ENCODE measurements around the gene SEZ6. TPM values are rescaled to one million over a fixed set of nuclear protein-coding genes. Genes with fewer than 3 reads are reported as not detected.
A peak's percentile ranks its signal among the peaks of the same experiment; 100 is the strongest.
"Not testable (repeated sequence)": the region's sequence is repeated elsewhere in the genome, so short reads cannot be mapped to it uniquely, and the experiment has no call there.

SEZ6 gene
- total RNA-seq, 2 experiments from 2014 or later = not detected

- Mint-ChIP-seq H3K4me1 (peaks cover 67% of the 10 kb centered on the region), H3K27ac (peak overlapping the region; percentile 61), H3K36me3 (peaks cover 47% of the 10 kb centered on the region), H3K27me3 (no peaks in the 10 kb centered on the region), H3K4me3 (no peak overlapping the region), H3K9me3 (ENCODE audit: low read depth) (no peaks in the 10 kb centered on the region)
- DNase-seq (no peak), ATAC-seq (no peak)
- CTCF ChIA-PET = interaction anchor here (0.8 to 2.2 kb wide), 8 partner anchors 9 to 190 kb away, joined by 3 to 6 read pairs (median 4); partner anchors contain the start of gene PHF12
Measured at GRCh38 chr17:28940142-28940541, 65.7 kb downstream of the SEZ6 start.

DNA sequence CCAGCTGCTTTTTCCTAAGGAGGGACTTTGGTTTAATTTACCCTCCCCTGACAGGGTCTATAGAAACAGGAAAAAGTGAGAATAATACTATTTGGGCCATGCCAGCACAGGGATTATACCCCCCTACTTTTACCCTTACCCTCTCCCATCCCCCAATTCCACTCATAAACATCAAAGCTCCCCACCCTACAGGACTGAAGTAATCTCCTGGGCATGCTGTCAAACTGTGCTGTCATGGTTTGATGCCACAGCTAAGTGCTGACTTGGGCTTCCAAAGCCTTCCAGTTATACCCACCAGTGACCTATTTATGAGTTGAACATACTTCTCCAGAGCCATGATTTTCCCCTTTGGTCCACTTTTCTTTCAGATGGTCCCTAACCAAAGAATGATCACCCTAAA, 67.3 kb downstream of the SEZ6 start:
- Mint-ChIP-seq H3K9me3 (ENCODE audit: low read depth) (no peaks in the 10 kb centered on the region), H3K27ac (peak overlapping the region; percentile 11), H3K27me3 (no peaks in the 10 kb centered on the region), H3K4me3 (no peak overlapping the region), H3K4me1 (peaks cover 61% of the 10 kb centered on the region), H3K36me3 (peaks cover 38% of the 10 kb centered on the region)
- ATAC-seq (no peak), DNase-seq (no peak)
- CTCF ChIA-PET = interaction anchor here (1.3 to 2.2 kb wide), 5 partner anchors 8 to 27 kb away, joined by 3 to 12 read pairs (median 4); partner anchors contain the start of gene PHF12

- H3K27ac Mint-ChIP-seq = no peak overlapping the region
- no peak overlapping the region for H3K4me3 Mint-ChIP-seq
- H3K36me3 Mint-ChIP-seq = peaks cover 37% of the 10 kb centered on the region
- H3K27me3 Mint-ChIP-seq = no peaks in the 10 kb centered on the region
- peaks cover 56% of the 10 kb centered on the region for H3K4me1 Mint-ChIP-seq
- ATAC-seq = no peak
- CTCF ChIA-PET = interaction anchor here (0.6 to 2.2 kb wide), 8 partner anchors 9 to 84 kb away, joined by 3 to 12 read pairs (median 5); no protein-coding TSS in a partner anchor
- no peaks in the 10 kb centered on the region for H3K9me3 Mint-ChIP-seq (ENCODE audit: low read depth)
- no peak for DNase-seq
Measured at GRCh38 chr17:28937044-28937729, 68.6 kb downstream of the SEZ6 start.

- Mint-ChIP-seq H3K4me3 (no peak overlapping the region), H3K9me3 (ENCODE audit: low read depth) (no peaks in the 10 kb centered on the region), H3K27ac (no peak overlapping the region), H3K4me1 (peaks cover 47% of the 10 kb centered on the region), H3K36me3 (peaks cover 37% of the 10 kb centered on the region), H3K27me3 (no peaks in the 10 kb centered on the region)
- DNase-seq = no peak
- CTCF ChIA-PET = interaction anchor here (0.9 to 2.2 kb wide), 5 partner anchors 14 to 209 kb away, joined by 3 to 12 read pairs (median 5); no protein-coding TSS in a partner anchor
- no peak for ATAC-seq
Measured at GRCh38 chr17:28935744-28936460, 69.9 kb downstream of the SEZ6 start.

GRCh38 chr17:28934508-28934907, 71.3 kb downstream of the SEZ6 start:
- H3K27ac Mint-ChIP-seq; ATAC-seq; DNase-seq; H3K9me3 Mint-ChIP-seq (ENCODE audit: low read depth); H3K4me3 Mint-ChIP-seq; H3K27me3 Mint-ChIP-seq: not testable (repeated sequence)
- Mint-ChIP-seq H3K36me3 (peaks cover 49% of the 10 kb centered on the region), H3K4me1 (peaks cover 39% of the 10 kb centered on the region)
- CTCF ChIA-PET = interaction anchor here (0.6 to 1.3 kb wide), 6 partner anchors 9 to 207 kb away, joined by 3 to 6 read pairs (median 3); no protein-coding TSS in a partner anchor

- ATAC-seq = no peak
- no peak for DNase-seq
- peaks cover 64% of the 10 kb centered on the region for H3K36me3 Mint-ChIP-seq
- no peaks in the 10 kb centered on the region for H3K27me3 Mint-ChIP-seq
- peaks cover 10% of the 10 kb centered on the region for H3K9me3 Mint-ChIP-seq (ENCODE audit: low read depth)
- peaks cover 42% of the 10 kb centered on the region for H3K4me1 Mint-ChIP-seq
- CTCF ChIA-PET = interaction anchor here (0.8 to 1.7 kb wide), 5 partner anchors 13 to 166 kb away, joined by 3 read pairs; no protein-coding TSS in a partner anchor
- H3K27ac Mint-ChIP-seq = peak overlapping the region; percentile 23
- H3K4me3 Mint-ChIP-seq = no peak overlapping the region
Measured at GRCh38 chr17:28929787-28930186, 76.0 kb downstream of the SEZ6 start.

DNA sequence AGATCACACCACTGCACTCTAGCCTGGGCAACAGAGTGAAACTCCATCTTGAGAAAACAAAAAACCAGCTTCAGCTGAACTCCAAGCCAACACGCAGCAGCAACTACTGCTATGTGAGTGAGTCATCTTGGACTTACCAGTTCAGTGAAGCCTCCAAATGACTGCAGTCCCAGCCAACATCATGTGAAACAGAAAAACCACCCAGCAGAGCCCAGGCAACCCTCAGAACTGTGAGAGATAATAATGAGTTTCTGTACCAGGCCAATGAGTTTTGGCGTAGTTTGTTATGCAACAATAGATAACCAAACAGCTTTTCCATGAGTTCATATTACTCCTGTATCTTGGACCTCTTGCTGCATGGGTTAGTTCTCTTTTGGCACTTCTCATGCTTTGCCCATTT, 77.8 kb downstream of the SEZ6 start:
- ATAC-seq = peak; percentile 52
- peaks cover 70% of the 10 kb centered on the region for H3K36me3 Mint-ChIP-seq
- H3K4me3 Mint-ChIP-seq = no peak overlapping the region
- CTCF ChIA-PET = interaction anchor here (1.0 to 3.7 kb wide), 4 partner anchors 9 to 201 kb away, joined by 3 to 34 read pairs (median 4); partner anchors contain the start of gene PHF12
- H3K9me3 Mint-ChIP-seq (ENCODE audit: low read depth) = peaks cover 10% of the 10 kb centered on the region
- peak; percentile 57 for DNase-seq
- H3K27me3 Mint-ChIP-seq = no peaks in the 10 kb centered on the region
- H3K4me1 Mint-ChIP-seq = peaks cover 49% of the 10 kb centered on the region
- peak overlapping the region; percentile 1 for H3K27ac Mint-ChIP-seq

DNA sequence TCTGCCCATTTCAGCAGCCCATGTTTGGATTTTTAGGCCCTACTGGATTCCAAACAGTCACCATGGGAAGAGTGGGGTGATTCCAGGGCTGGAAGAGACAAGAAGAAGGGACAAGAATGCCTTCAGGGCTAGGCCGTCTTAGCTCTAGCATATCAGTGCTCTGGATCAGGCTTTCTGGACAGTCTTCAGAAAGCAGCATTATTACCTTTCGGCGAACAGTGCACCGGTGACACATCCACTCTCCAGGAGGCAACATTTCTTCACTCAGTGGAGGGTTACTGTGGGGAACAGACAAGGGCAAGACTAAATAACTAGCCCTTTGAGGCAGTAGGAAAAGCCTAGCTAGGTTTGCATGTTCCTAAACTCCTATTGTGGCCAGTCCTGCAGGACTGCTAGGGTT, 79.0 kb downstream of the SEZ6 start:
- no peaks in the 10 kb centered on the region for H3K27me3 Mint-ChIP-seq
- H3K4me1 Mint-ChIP-seq = peaks cover 53% of the 10 kb centered on the region
- H3K36me3 Mint-ChIP-seq = peaks cover 71% of the 10 kb centered on the region
- ATAC-seq (no peak), DNase-seq (no peak)
- H3K27ac Mint-ChIP-seq = peak overlapping the region; percentile 77
- CTCF ChIA-PET = interaction anchor here (0.7 to 3.7 kb wide), 10 partner anchors 11 to 216 kb away, joined by 3 to 34 read pairs (median 6); partner anchors contain the start of genes PHF12 and TLCD1
- H3K4me3 Mint-ChIP-seq = no peak overlapping the region
- H3K9me3 Mint-ChIP-seq (ENCODE audit: low read depth) = peaks cover 10% of the 10 kb centered on the region

DNA sequence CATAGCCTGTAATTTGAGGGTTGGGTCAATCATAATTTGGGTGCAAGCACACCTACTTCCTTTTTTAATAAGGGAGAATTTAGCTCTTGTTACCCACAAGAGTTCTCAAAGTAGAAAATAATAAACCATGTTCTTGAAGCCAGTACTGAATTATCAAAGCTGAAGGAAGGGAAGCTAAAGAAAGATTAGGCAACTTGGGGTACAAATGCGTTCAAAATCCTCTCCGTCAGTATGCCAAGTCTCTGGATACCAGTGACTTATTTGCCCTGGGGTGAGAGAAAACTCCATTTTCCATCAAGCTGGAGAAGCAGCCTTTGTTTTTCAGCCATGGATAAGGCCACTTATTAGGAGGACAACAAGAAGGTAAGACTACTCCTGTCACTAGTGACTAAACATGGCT, 79.5 kb downstream of the SEZ6 start:
- Mint-ChIP-seq H3K27me3 (no peaks in the 10 kb centered on the region), H3K4me3 (peak overlapping the region; percentile 38), H3K36me3 (peaks cover 74% of the 10 kb centered on the region), H3K4me1 (peaks cover 54% of the 10 kb centered on the region), H3K27ac (peak overlapping the region; percentile 77), H3K9me3 (ENCODE audit: low read depth) (peaks cover 10% of the 10 kb centered on the region)
- CTCF ChIA-PET = interaction anchor here (1.0 to 3.7 kb wide), 10 partner anchors 11 to 215 kb away, joined by 3 to 34 read pairs (median 6); partner anchors contain the start of genes PHF12 and TLCD1
- DNase-seq (no peak), ATAC-seq (no peak)

DNA sequence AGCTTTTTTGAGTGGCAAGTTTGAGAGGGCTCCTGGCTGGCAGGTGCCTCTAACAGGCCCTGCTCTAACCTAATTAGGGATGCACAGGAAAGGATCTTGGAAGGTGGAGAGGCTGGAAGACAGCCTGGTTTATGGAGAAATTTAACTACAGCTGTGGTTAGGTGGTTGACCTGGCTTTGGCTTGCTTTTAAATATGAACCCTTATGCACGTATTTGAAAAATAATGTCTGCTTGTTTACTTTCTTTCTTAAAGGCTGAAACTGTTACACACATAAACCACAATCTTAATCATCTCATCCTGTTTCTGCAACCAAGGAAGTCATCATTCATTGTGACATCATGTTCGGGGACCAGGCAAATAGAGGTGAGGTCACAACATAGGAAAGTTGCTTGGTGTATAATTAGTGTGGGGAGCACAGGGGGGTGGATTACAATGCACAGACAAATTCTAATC, 79.9 kb downstream of the SEZ6 start:
- H3K4me3 Mint-ChIP-seq = peak overlapping the region; percentile 38

DNA sequence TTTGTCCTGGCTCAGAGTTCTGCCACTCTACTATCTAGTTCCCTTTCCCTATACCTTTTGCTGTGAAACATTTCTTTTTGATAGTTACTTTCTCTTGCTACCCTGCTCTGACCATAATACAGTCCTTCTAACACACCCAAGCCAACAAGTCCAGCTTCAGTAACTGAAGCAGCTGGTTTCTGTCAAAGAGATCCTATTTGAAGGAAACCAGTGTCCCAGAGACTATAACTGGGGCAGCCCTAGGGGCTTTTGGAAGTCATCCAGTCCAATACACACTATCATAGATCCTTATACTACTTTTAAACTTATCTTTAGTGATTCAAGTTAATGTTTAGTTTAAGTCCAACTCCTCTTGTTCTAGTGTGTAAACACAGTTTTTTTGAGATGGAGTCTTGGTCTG, 85.6 kb downstream of the SEZ6 start:
- H3K4me1 Mint-ChIP-seq = peaks cover 21% of the 10 kb centered on the region
- CTCF ChIA-PET = interaction anchor here (1.3 to 1.4 kb wide), 2 partner anchors 14 to 197 kb away, joined by 3 read pairs; no protein-coding TSS in a partner anchor
- peaks cover 66% of the 10 kb centered on the region for H3K36me3 Mint-ChIP-seq
- no peak for DNase-seq
- no peaks in the 10 kb centered on the region for H3K9me3 Mint-ChIP-seq (ENCODE audit: low read depth)
- no peak for ATAC-seq
- no peaks in the 10 kb centered on the region for H3K27me3 Mint-ChIP-seq
- no peak overlapping the region for H3K27ac Mint-ChIP-seq
- no peak overlapping the region for H3K4me3 Mint-ChIP-seq

More for the DNA sequence above, 79.9 kb downstream of the SEZ6 start:
- H3K27me3 Mint-ChIP-seq = no peaks in the 10 kb centered on the region
- peak; percentile 73 for DNase-seq
- peak overlapping the region; percentile 77 for H3K27ac Mint-ChIP-seq
- CTCF ChIA-PET = interaction anchor here (1.0 to 3.7 kb wide), 11 partner anchors 9 to 215 kb away, joined by 3 to 34 read pairs (median 5); partner anchors contain the start of genes PHF12 and TLCD1
- H3K9me3 Mint-ChIP-seq (ENCODE audit: low read depth) = peaks cover 10% of the 10 kb centered on the region
- peak; percentile 93 for ATAC-seq
- H3K4me1 Mint-ChIP-seq = peaks cover 55% of the 10 kb centered on the region
- peaks cover 74% of the 10 kb centered on the region for H3K36me3 Mint-ChIP-seq

DNA sequence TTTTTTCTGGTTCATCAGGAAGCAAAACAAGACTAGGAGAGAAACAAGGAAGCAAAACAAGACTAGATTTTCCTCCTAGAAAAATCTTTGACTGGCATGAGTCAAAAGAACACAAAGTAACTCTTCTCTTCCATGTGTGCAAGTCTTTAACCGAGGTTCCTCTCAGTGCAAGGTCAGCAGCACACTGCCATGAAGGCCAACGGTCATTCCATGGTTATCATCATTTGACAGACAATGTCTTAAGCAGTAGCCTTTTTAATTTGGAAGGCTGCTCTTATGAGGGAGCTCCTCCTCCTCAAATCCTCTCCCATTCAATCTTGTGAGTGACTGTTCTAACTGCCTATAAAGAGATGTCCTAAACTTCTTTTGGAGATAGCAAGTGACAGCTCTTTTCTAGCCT, 87.5 kb downstream of the SEZ6 start:
- no peaks in the 10 kb centered on the region for H3K9me3 Mint-ChIP-seq (ENCODE audit: low read depth)
- no peak overlapping the region for H3K4me3 Mint-ChIP-seq
- CTCF ChIA-PET = interaction anchor here (0.7 to 4.0 kb wide), 8 partner anchors 9 to 191 kb away, joined by 3 to 18 read pairs (median 4); partner anchors contain the start of genes DHRS13 and FAM222B
- peaks cover 13% of the 10 kb centered on the region for H3K4me1 Mint-ChIP-seq
- peak overlapping the region; percentile 27 for H3K27ac Mint-ChIP-seq
- DNase-seq (no peak), ATAC-seq (no peak)
- no peaks in the 10 kb centered on the region for H3K27me3 Mint-ChIP-seq
- H3K36me3 Mint-ChIP-seq = peaks cover 66% of the 10 kb centered on the region

DNA sequence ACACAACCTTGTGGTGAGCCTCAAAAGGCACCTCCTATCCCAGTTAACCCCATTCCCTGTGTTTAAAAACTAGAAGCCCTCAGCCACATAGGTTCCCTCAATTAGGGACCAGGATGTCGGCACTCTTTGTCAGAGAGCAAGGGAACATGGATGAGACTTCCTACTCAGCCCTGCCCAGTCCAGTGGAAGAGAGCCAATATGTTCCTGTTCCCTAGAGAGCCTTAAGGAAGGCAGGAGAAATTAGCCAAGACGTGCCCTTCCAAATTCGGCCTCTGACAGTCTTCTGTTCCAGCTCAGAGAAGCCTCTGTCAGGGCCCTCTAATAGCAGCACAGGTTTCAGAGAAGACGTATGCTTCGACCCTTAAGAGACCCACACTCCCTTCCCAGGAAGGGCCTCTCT, 88.4 kb downstream of the SEZ6 start:
- H3K36me3 Mint-ChIP-seq = peaks cover 65% of the 10 kb centered on the region
- no peaks in the 10 kb centered on the region for H3K27me3 Mint-ChIP-seq
- H3K27ac Mint-ChIP-seq = no peak overlapping the region
- H3K4me1 Mint-ChIP-seq = peaks cover 8% of the 10 kb centered on the region
- CTCF ChIA-PET = interaction anchor here (1.5 to 4.0 kb wide), 5 partner anchors 10 to 154 kb away, joined by 3 to 18 read pairs (median 7); partner anchors contain the start of gene DHRS13
- DNase-seq (no peak), ATAC-seq (no peak)
- H3K9me3 Mint-ChIP-seq (ENCODE audit: low read depth) = no peaks in the 10 kb centered on the region
- H3K4me3 Mint-ChIP-seq = no peak overlapping the region
